OCI-LY1 (cell line): ENCODE results near the gene TSC22D4.

Source experiments
- EZH2 ChIP-seq: fragments of 200-600 bp; sonication (generic), shearing (Covaris generic); IDR thresholded peaks from 2 replicates; pipeline ENCODE4 v1.8.0; 2017; ENCODE audit warnings: borderline replicate concordance, mixed run types, mild to moderate bottlenecking, antibody characterized with exemption, low read length, moderate library complexity, mixed read lengths
- TF ChIP-seq, protein P1 (sequence below): fragments of 200-600 bp; sonication (generic), shearing (Covaris generic); IDR thresholded peaks from 2 replicates; pipeline ENCODE4 v1.5.1; 2017; ENCODE audit warnings: mild to moderate bottlenecking, antibody characterized with exemption, low read length, moderate library complexity, mixed read lengths

DNA sequence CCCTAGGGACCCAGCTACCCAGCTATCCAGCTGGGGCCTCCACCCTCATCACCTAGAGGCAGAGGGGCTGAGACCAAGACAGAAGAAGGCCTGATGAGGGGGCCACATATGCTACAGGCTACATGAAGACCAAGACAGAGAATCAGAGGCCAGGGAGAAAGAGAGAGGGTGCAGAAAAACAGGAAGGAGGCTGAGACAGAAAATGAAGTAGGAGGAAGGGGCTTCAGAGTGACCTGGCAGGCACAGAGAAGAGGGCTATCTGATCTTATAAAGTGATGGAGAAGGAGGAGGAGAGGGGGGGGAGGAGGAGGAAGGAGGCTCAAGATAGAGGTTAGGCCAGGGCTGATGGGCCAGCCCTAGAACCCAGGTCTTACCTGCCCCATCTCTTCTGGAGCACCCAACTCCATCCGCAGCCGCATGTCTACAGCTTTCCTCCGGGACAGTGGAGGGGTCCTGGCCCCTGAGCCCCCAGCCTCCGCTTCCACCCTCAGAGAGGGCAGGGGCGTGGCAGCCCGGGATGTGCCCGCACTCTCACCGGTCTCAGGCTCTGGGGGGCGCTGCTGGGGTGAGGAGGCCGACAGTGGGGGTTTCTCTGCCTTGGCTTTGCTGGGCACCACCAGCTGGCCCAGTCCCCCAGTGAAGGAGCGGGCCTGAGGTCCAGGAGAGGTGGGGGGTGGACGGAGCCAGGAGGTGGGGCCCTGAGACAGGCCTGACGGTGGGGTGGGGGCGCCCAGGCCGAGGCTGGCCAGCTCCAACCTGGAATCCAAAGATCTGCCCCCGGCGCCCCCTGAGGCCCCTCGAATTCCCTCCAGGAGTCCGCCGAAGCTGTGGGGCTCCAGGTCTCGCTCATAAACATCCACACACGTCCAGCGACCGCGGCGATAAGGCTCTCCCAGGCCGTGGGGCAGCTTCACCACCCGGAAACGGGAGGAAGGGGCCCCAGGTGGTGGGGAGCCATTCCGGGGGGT lies 1.8 kb downstream of the TSC22D4 start:
- TF ChIP-seq, protein P1, sequence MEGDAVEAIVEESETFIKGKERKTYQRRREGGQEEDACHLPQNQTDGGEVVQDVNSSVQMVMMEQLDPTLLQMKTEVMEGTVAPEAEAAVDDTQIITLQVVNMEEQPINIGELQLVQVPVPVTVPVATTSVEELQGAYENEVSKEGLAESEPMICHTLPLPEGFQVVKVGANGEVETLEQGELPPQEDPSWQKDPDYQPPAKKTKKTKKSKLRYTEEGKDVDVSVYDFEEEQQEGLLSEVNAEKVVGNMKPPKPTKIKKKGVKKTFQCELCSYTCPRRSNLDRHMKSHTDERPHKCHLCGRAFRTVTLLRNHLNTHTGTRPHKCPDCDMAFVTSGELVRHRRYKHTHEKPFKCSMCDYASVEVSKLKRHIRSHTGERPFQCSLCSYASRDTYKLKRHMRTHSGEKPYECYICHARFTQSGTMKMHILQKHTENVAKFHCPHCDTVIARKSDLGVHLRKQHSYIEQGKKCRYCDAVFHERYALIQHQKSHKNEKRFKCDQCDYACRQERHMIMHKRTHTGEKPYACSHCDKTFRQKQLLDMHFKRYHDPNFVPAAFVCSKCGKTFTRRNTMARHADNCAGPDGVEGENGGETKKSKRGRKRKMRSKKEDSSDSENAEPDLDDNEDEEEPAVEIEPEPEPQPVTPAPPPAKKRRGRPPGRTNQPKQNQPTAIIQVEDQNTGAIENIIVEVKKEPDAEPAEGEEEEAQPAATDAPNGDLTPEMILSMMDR, result peak; percentile 71
- no peak for TF ChIP-seq EZH2
